GM12878 (cell line): ENCODE results near the gene CD99. TPM values are rescaled to one million over a fixed set of nuclear protein-coding genes. Genes with fewer than 3 reads are reported as not detected.

Experiments
- ATAC-seq: fragments of 200-7000 bp; cut with Tn5 transposase; 3 replicates; pipeline ENCODE4 v1.9.1; 2020; ENCODE audit warnings: mild to moderate bottlenecking, moderate library complexity
- BruUV-seq: library from RNA; stranded (reverse); fragments of 400-500 nt; replicated peaks from 2 replicates; lab custom pipeline; 2021; lab: Mats Ljungman, UMichigan
- CTCF ChIA-PET: fragments of 300-600 bp; sonication (Branson Sonifier 250); formaldehyde crosslinking; extraction: SDS; loops from one replicate; lab custom pipeline; 2021; ENCODE audit warnings: inconsistent platforms; lab: Yijun Ruan, JAX
- POLR2A ChIA-PET: fragments of 350-600 bp; formaldehyde crosslinking; extraction: SDS; loops from one replicate; lab custom pipeline; 2021; ENCODE audit warnings: inconsistent platforms; lab: Charles Lee
- RAD21 ChIA-PET: fragments of 300-600 bp; sonication (Branson Sonifier 250); formaldehyde crosslinking; loops from one replicate; lab custom pipeline; 2023; ENCODE audit warnings: antibody characterized with exemption; ENCODE audit not compliant: unreplicated experiment; lab: Charles Lee
- SMC1A ChIA-PET: fragments of 300-600 bp; sonication (Branson Sonifier 250); formaldehyde crosslinking; loops from one replicate; lab custom pipeline; 2023; ENCODE audit not compliant: unreplicated experiment, uncharacterized antibody; lab: Charles Lee
- DNase-seq: peaks from one replicate; pipeline ENCODE4 v3.0.0-alpha.2; 2011; ENCODE audit warnings: low read depth, low spot score
- FAIRE-seq: peaks from 3 replicates; lab custom pipeline; 2011; peaks lifted over from hg19 to GRCh38; lab: Jason Lieb, UNC
- H2AFZ ChIP-seq: 2 replicates; pipeline ENCODE4 v1.6.0; 2011; ENCODE audit warnings: low read depth, low read length, control low read depth; ENCODE audit not compliant: control insufficient read depth
- H3K27ac ChIP-seq: 2 replicates; pipeline ENCODE4 v1.5.1; 2011; ENCODE audit warnings: control low read depth; ENCODE audit not compliant: control insufficient read depth, insufficient read depth
- H3K27me3 ChIP-seq, 2 experiments: replicated peaks in 1 of 2; 2 replicates each; pipeline versions ENCODE4 v1.6.0 to v1.6.1; 2011; ENCODE audit warnings: low read length in 1 of 2; ENCODE audit not compliant: control insufficient read depth in 2 of 2, insufficient read depth in 2 of 2
- H3K36me3 ChIP-seq, 2 experiments: 2 replicates each; pipeline ENCODE4 v1.5.1; 2011; ENCODE audit warnings: low read length in 1 of 2; ENCODE audit not compliant: control insufficient read depth in 2 of 2, insufficient read depth in 2 of 2
- H3K4me1 ChIP-seq: 2 replicates; pipeline ENCODE4 v1.6.1; 2011; ENCODE audit warnings: mild to moderate bottlenecking, low read length, moderate library complexity, mixed read lengths; ENCODE audit not compliant: control insufficient read depth, insufficient read depth
- H3K4me2 ChIP-seq: 2 replicates; pipeline ENCODE4 v1.6.0; 2011; ENCODE audit warnings: control low read depth; ENCODE audit not compliant: control insufficient read depth, insufficient read depth
- H3K4me3 ChIP-seq: fragments of 200-600 bp; sonication (generic); 2 replicates; pipeline ENCODE4 v1.5.1; 2016
- H3K79me2 ChIP-seq: 2 replicates; pipeline ENCODE4 v1.6.0; 2011; ENCODE audit warnings: low read length; ENCODE audit not compliant: control insufficient read depth, insufficient read depth
- H3K9ac ChIP-seq: 2 replicates; pipeline ENCODE4 v1.8.0; 2011; ENCODE audit warnings: low read length, control low read depth, mixed read lengths; ENCODE audit not compliant: control insufficient read depth, insufficient read depth
- H3K9me3 ChIP-seq: replicated peaks from 3 replicates; pipeline ENCODE4 v1.5.1; 2011; ENCODE audit warnings: mild to moderate bottlenecking, low read length; ENCODE audit not compliant: control insufficient read depth, insufficient read depth
- H4K20me1 ChIP-seq: 2 replicates; pipeline ENCODE4 v1.6.0; 2011; ENCODE audit not compliant: control insufficient read depth, insufficient read depth
- BACH1 ChIP-seq: fragments of 450-650 bp; IDR thresholded peaks from 2 replicates; pipeline ENCODE4 v1.6.1; 2017; ENCODE audit warnings: mild to moderate bottlenecking, borderline replicate concordance
- ESRRA ChIP-seq: IDR thresholded peaks from 2 replicates; pipeline ENCODE4 v1.6.1; 2012; ENCODE audit warnings: mild to moderate bottlenecking, low read length, improper control_type of control experiment
- HDAC2 ChIP-seq: fragments of 200-600 bp; sonication (generic); IDR thresholded peaks from 2 replicates; pipeline ENCODE4 v1.6.1; 2017
- NFIC ChIP-seq: IDR thresholded peaks from 2 replicates; pipeline ENCODE4 v1.6.1; 2012; ENCODE audit warnings: low read depth, mild to moderate bottlenecking, inconsistent platforms, low read length, moderate library complexity
- POLR2AphosphoS2 ChIP-seq: IDR thresholded peaks from 2 replicates; pipeline ENCODE4 v1.6.1; 2011; ENCODE audit warnings: low read depth, mild to moderate bottlenecking, low read length, improper control_type of control experiment, moderate library complexity
- RUNX3 ChIP-seq: IDR thresholded peaks from 2 replicates; pipeline ENCODE4 v1.6.1; 2012; ENCODE audit warnings: low read length, inconsistent platforms
- SMARCA5 ChIP-seq: fragments of 450-650 bp; IDR thresholded peaks from 2 replicates; pipeline ENCODE4 v1.6.1; 2017; ENCODE audit warnings: mild to moderate bottlenecking
- SUPT20H ChIP-seq: IDR thresholded peaks from 2 replicates; pipeline ENCODE4 v1.6.1; 2011; ENCODE audit warnings: low read depth, mild to moderate bottlenecking, low read length, moderate library complexity, borderline replicate concordance; ENCODE audit not compliant: control insufficient read depth
- TCF12 ChIP-seq: IDR thresholded peaks from 2 replicates; pipeline ENCODE4 v1.6.1; 2011; ENCODE audit warnings: low read depth, mild to moderate bottlenecking, low read length
- TCF3 ChIP-seq: IDR thresholded peaks from 2 replicates; pipeline ENCODE4 v1.6.1; 2012; ENCODE audit warnings: low read depth, mild to moderate bottlenecking, low read length, borderline replicate concordance; ENCODE audit not compliant: insufficient read depth
- WGBS: methylation state at CpG from one replicate; pipeline ENCODE4 v1.1.6; 2016; ENCODE audit warnings: low lambda C conversion rate; ENCODE audit not compliant: insufficient replicate concordance, insufficient coverage; ENCODE audit errors: missing lambda C conversion rate; 5-methylcytosine and 5-hydroxymethylcytosine counted together
- in situ Hi-C: fragments of 300-500 bp; cut with MboI; formaldehyde crosslinking; loops from 9 replicates; pipeline ENCODE4 v1.14.3; 2018; ENCODE audit warnings: mixed read lengths
- intact Hi-C: fragments of 100-400 bp; cut with micrococcal nuclease; formaldehyde crosslinking; loops from one replicate; pipeline ENCODE4 v1.14.2; 2022; ENCODE audit not compliant: unreplicated experiment
- polyA plus RNA-seq, 11 experiments: library from polyadenylated mRNA; depleted of rRNA in 4 of 11; unstranded in 6 of 11; stranded (reverse) in 5 of 11; fragments of >200 nt; fragmentation: Nextera tagmentation in 4 of 11; fragmentation: Illumina TruSeq in 1 of 11; extraction: Ambion mirVana in 4 of 11; extraction: Trizol in 1 of 11; gene quantifications; 1 replicate in 1 of 11; 2 replicates in 10 of 11; pipeline versions ENCODE4 v1.2.1 to v1.2.3, GENCODE V29; 2011 to 2016; ENCODE audit warnings: inconsistent platforms in 2 of 11, missing spikeins in 2 of 11, low read depth in 1 of 11
- total RNA-seq, 4 experiments: library from RNA; depleted of rRNA in 3 of 4; stranded (reverse); fragments of >200 nt in 3 of 4; fragmentation: Illumina TruSeq in 1 of 4; extraction: Trizol in 1 of 4; gene quantifications; 2 replicates each; pipeline versions ENCODE4 v1.2.1 to v1.2.3, GENCODE V29; 2013 to 2021
- TF ChIP-seq, protein P1 (sequence below): fragments of 450-650 bp; IDR thresholded peaks from 2 replicates; pipeline ENCODE4 v1.6.1; 2017; ENCODE audit warnings: antibody characterized with exemption, mild to moderate bottlenecking, moderate library complexity
- TF ChIP-seq, protein P2 (sequence below): fragments of 450-650 bp; IDR thresholded peaks from 2 replicates; pipeline ENCODE4 v1.6.1; 2017; ENCODE audit warnings: mild to moderate bottlenecking
- TF ChIP-seq, protein P3 (sequence below): fragments of 450-650 bp; IDR thresholded peaks from 2 replicates; pipeline ENCODE4 v1.6.1; 2016; ENCODE audit warnings: mild to moderate bottlenecking
- TF ChIP-seq, protein P4 (sequence below): fragments of 150-350 bp; IDR thresholded peaks from 2 replicates; pipeline ENCODE4 v1.6.1; 2014; ENCODE audit warnings: mild to moderate bottlenecking, low read depth, low read length
- TF ChIP-seq, protein P5 (sequence below): fragments of 450-650 bp; IDR thresholded peaks from 2 replicates; pipeline ENCODE4 v1.6.1; 2018; ENCODE audit warnings: borderline replicate concordance, mild to moderate bottlenecking; ENCODE audit not compliant: partially characterized antibody

Gene CD99
- total and polyA plus RNA-seq, 10 of the 15 experiments (the other 5 are each of a cell fraction or from before 2014, with no cell fraction given) = 24.8 to 242 (median 158) TPM

DNA sequence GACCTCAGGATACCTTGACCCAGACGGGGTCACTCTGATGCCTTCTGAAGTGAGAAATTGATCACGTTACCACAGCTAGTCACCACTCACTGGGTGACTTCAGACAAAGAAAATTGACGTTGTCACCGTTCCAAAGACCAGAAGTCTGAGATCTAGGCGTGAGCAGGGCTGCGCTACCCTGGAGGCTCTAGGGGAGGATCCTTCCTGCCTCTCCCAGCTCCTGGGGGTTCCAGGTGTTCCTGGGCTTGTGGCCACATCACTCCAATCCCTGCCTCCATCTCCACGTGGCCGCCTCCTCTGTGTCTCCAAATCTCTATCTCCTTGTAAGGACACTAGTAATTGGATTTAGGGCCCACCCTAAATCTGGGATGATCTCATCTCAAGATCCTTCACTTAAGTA is 48.9 kb upstream of the CD99 start:
- no peaks in the 10 kb centered on the region; a peak in 1 of 4 replicates for H3K36me3 ChIP-seq
- H3K4me3 ChIP-seq = no peak overlapping the region
- in situ Hi-C loops = loop anchor here (5.0 kb wide), 1 partner anchor 175 kb away; no protein-coding TSS in a partner anchor
- no peak for ATAC-seq
- DNase-seq = no peak
- no peaks in the 10 kb centered on the region for H3K27me3 ChIP-seq
- no peak overlapping the region for H3K4me2 ChIP-seq
- H3K79me2 ChIP-seq = no peaks in the 10 kb centered on the region
- ChIA-PET POLR2A (no interaction called here), CTCF (no interaction called here), RAD21 (no interaction called here), SMC1A (no interaction called here)
- no peaks in the 10 kb centered on the region for H3K9me3 ChIP-seq
- H3K4me1 ChIP-seq = no peaks in the 10 kb centered on the region
- no peaks in the 10 kb centered on the region for H4K20me1 ChIP-seq
- 95% methylated on average over 8 of the region's 8 CpGs for WGBS
- FAIRE-seq = no peak
- no peak overlapping the region for H3K27ac ChIP-seq
- BruUV-seq = no TSS peak
- intact Hi-C loops = no loop called here
- no peak overlapping the region for H2AFZ ChIP-seq
- H3K9ac ChIP-seq = no peak overlapping the region
- TF ChIP-seq, protein P1, sequence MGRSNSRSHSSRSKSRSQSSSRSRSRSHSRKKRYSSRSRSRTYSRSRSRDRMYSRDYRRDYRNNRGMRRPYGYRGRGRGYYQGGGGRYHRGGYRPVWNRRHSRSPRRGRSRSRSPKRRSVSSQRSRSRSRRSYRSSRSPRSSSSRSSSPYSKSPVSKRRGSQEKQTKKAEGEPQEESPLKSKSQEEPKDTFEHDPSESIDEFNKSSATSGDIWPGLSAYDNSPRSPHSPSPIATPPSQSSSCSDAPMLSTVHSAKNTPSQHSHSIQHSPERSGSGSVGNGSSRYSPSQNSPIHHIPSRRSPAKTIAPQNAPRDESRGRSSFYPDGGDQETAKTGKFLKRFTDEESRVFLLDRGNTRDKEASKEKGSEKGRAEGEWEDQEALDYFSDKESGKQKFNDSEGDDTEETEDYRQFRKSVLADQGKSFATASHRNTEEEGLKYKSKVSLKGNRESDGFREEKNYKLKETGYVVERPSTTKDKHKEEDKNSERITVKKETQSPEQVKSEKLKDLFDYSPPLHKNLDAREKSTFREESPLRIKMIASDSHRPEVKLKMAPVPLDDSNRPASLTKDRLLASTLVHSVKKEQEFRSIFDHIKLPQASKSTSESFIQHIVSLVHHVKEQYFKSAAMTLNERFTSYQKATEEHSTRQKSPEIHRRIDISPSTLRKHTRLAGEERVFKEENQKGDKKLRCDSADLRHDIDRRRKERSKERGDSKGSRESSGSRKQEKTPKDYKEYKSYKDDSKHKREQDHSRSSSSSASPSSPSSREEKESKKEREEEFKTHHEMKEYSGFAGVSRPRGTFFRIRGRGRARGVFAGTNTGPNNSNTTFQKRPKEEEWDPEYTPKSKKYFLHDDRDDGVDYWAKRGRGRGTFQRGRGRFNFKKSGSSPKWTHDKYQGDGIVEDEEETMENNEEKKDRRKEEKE = no peak
- TF ChIP-seq TCF3 (no peak), ESRRA (no peak), POLR2AphosphoS2 (no peak), TCF12 (no peak), NFIC (no peak), SUPT20H (no peak), RUNX3 (no peak), BACH1 (no peak), SMARCA5 (no peak), HDAC2 (no peak)
- TF ChIP-seq, protein P2, sequence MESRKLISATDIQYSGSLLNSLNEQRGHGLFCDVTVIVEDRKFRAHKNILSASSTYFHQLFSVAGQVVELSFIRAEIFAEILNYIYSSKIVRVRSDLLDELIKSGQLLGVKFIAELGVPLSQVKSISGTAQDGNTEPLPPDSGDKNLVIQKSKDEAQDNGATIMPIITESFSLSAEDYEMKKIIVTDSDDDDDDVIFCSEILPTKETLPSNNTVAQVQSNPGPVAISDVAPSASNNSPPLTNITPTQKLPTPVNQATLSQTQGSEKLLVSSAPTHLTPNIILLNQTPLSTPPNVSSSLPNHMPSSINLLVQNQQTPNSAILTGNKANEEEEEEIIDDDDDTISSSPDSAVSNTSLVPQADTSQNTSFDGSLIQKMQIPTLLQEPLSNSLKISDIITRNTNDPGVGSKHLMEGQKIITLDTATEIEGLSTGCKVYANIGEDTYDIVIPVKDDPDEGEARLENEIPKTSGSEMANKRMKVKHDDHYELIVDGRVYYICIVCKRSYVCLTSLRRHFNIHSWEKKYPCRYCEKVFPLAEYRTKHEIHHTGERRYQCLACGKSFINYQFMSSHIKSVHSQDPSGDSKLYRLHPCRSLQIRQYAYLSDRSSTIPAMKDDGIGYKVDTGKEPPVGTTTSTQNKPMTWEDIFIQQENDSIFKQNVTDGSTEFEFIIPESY = no peak
- TF ChIP-seq, protein P3, sequence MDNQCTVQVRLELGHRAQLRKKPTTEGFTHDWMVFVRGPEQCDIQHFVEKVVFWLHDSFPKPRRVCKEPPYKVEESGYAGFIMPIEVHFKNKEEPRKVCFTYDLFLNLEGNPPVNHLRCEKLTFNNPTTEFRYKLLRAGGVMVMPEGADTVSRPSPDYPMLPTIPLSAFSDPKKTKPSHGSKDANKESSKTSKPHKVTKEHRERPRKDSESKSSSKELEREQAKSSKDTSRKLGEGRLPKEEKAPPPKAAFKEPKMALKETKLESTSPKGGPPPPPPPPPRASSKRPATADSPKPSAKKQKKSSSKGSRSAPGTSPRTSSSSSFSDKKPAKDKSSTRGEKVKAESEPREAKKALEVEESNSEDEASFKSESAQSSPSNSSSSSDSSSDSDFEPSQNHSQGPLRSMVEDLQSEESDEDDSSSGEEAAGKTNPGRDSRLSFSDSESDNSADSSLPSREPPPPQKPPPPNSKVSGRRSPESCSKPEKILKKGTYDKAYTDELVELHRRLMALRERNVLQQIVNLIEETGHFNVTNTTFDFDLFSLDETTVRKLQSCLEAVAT = no peak
- TF ChIP-seq, protein P4, sequence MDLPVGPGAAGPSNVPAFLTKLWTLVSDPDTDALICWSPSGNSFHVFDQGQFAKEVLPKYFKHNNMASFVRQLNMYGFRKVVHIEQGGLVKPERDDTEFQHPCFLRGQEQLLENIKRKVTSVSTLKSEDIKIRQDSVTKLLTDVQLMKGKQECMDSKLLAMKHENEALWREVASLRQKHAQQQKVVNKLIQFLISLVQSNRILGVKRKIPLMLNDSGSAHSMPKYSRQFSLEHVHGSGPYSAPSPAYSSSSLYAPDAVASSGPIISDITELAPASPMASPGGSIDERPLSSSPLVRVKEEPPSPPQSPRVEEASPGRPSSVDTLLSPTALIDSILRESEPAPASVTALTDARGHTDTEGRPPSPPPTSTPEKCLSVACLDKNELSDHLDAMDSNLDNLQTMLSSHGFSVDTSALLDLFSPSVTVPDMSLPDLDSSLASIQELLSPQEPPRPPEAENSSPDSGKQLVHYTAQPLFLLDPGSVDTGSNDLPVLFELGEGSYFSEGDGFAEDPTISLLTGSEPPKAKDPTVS = no peak
- TF ChIP-seq, protein P5, sequence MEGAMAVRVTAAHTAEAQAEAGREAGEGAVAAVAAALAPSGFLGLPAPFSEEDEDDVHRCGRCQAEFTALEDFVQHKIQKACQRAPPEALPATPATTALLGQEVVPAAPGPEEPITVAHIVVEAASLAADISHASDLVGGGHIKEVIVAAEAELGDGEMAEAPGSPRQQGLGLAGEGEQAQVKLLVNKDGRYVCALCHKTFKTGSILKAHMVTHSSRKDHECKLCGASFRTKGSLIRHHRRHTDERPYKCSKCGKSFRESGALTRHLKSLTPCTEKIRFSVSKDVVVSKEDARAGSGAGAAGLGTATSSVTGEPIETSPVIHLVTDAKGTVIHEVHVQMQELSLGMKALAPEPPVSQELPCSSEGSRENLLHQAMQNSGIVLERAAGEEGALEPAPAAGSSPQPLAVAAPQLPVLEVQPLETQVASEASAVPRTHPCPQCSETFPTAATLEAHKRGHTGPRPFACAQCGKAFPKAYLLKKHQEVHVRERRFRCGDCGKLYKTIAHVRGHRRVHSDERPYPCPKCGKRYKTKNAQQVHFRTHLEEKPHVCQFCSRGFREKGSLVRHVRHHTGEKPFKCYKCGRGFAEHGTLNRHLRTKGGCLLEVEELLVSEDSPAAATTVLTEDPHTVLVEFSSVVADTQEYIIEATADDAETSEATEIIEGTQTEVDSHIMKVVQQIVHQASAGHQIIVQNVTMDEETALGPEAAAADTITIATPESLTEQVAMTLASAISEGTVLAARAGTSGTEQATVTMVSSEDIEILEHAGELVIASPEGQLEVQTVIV = no peak
